GM12873 (cell line): ENCODE measurements around the gene SLPI.
A peak's percentile ranks its signal among the peaks of the same experiment; 100 is the strongest.

Source experiments
- CTCF ChIP-seq: IDR thresholded peaks from 2 replicates; pipeline ENCODE4 v1.5.1; 2012; ENCODE audit warnings: low read depth, mild to moderate bottlenecking, moderate library complexity, low read length, control low read depth; ENCODE audit not compliant: insufficient read depth; ENCODE audit errors: missing control alignments

The SLPI gene

DNA sequence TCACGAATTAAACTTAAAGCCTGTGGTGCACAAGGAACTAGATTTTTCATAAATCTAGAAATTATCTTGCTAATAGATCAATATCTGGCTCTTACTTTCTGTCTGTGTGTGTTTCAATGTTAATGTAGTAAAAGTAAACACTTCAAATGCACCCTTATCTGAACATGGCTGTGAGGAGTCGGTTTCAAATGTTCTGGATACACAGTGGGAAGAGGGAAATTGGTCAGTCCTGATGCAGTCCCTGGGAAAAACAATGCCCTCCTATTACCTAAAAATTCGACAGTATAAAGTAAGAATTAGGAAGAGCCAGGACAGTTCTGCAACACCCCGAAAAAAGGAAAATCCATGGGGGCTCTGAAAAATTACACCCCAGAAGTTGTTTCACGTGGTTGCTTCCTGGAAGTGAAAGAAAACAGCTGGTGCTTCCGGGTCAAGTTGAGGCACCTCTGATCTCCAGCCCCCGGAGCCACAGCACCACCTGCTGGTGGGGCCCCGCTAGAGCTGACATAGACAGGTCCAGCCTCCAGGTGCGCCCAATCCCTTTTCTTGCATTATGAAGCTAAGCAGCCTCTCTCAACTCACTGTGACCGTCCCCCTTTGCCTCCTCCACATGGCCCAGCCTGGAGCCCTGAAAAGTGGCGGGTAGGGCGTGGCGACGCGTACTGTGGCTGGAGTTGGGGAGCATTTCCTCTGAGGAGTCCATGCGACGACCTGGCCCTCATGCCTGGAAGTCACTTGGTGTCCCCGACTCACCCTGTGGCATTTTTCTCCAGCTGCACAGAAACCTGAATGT is 24.9 kb downstream of the SLPI start:
- peak; percentile 72 for TF ChIP-seq CTCF

GRCh38 chr20:45226287-45226686 is 28.1 kb downstream of the SLPI start:
- no peak for TF ChIP-seq CTCF

DNA sequence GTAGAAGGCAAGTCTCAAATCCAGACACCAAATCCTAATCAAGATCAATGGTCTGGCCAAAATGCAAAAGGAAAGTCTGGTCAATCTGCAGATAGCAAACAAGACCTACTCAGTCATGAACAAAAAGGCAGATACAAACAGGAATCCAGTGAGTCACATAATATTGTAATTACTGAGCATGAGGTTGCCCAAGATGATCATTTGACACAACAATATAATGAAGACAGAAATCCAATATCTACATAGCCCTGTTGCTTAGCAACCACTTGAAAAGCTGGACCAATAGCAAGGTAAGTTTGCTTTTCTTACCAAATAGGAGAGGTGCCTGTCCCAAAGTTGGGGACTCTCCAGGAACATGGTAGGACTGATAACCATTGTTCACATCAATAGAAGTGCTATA is 31.2 kb downstream of the SLPI start:
- TF ChIP-seq CTCF, result no peak

- no peak for TF ChIP-seq CTCF
Measured at GRCh38 chr20:45221076-45221475, 33.3 kb downstream of the SLPI start, which contains the start of gene SEMG2. TSS of gene SEMG2 (plus strand) at chr20:45221373. CDS start at chr20:45221390, 17 bp downstream.

DNA sequence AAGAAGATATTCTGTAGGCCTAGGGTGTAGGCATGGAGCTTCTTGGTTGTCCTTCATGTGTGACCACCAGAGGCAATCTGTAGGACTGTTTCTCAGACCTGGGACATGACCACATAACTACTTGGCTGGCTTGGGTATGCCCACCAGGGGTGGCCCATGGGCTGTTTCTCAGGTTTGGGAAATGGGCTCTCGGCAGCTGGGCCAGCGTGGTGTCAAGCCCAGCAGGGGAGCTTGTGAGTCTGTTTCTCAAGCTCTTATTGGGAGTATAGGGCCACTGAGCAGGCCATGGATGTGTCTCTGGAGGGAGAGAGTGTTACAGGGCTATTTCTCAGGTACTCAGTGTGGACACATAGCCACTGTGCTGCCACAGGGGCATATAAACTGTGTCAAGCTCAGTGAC is 35.7 kb downstream of the SLPI start:
- no peak for TF ChIP-seq CTCF

DNA sequence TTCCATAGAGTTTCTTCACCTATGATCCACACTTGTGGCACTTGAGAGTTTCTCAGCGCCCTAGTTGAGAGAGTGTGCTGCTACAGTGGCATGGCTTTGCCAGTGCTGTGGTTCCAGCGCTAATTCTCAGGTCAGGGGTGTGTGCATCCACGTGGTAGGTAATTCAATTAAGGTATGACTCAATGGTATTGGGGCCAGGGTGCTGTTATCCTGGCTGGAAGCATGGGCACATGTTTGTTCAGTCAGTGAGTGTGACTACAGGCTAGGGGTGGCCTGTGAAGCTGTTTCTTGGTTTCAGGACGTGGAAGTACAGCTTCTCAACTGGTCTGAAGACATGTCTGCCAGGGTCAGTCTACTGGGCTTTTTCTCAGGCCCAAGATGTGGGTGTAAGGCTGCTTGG is 36.2 kb downstream of the SLPI start:
- no peak for TF ChIP-seq CTCF

GRCh38 chr20:45212836-45213235 is 41.5 kb downstream of the SLPI start:
- TF ChIP-seq CTCF, result no peak
